ENCODE measurements around the gene MIDN. TPM values are rescaled to one million over a fixed set of nuclear protein-coding genes. Genes with fewer than 3 reads are reported as not detected.
"Not testable (repeated sequence)": the region's sequence is repeated elsewhere in the genome, so short reads cannot be mapped to it uniquely, and the experiment has no call there.

MIDN gene
- total RNA-seq, 1 experiment from 2014 or later: 5.8 TPM

GRCh38 chr19:1293782-1294604 lies 45.6 kb downstream of the MIDN start:
- in situ Hi-C loops (cut with HindIII; ENCODE audit: low pct_unique_long_range_greater_than_20kb, low sequenced_read_pairs): no loop called here
- no peak for DNase-seq (ENCODE audit: low read depth)

GRCh38 chr19:1294688-1295087 lies 46.3 kb downstream of the MIDN start:
- no peak for DNase-seq (ENCODE audit: low read depth)
- in situ Hi-C loops (cut with HindIII; ENCODE audit: low pct_unique_long_range_greater_than_20kb, low sequenced_read_pairs): no loop called here

DNA sequence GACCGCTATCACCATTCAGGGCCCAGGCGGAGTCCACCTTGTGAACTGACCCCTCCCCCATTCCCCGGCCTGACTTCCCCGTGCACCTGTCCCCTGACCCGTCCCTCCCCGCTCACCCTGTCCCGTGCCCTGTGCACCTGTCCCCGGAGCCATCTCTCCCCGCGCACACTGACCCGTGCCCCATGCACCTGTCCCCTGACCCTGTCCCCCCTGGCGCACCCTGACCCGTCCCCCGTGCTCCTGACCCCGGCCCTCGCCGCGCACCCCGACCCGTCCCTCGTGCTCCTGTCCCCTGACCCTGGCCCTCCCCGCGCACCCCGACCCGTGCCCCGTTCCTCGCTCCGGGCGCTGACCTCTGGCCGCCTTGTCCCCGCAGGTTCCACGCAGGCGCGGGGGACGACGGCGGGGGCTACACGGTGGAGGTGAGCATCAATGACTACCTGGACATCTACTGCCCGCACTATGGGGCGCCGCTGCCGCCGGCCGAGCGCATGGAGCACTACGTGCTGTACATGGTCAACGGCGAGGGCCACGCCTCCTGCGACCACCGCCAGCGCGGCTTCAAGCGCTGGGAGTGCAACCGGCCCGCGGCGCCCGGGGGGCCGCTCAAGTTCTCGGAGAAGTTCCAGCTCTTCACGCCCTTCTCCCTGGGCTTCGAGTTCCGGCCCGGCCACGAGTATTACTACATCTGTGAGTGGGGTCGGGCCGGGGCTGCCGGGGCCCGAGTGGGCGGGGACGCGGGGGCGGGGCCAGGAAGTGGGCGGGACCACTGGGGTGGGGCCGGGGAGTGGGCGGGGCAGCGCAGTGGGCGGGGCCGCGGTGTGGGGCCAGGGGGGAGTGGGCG lies 47.0 kb downstream of the MIDN start:
- no peak for DNase-seq (ENCODE audit: low read depth)
- in situ Hi-C loops (cut with HindIII; ENCODE audit: low pct_unique_long_range_greater_than_20kb, low sequenced_read_pairs): no loop called here

GRCh38 chr19:1296078-1296477 lies 47.7 kb downstream of the MIDN start:
- no peak for DNase-seq (ENCODE audit: low read depth)
- in situ Hi-C loops (cut with HindIII; ENCODE audit: low pct_unique_long_range_greater_than_20kb, low sequenced_read_pairs): no loop called here

- in situ Hi-C loops (cut with HindIII; ENCODE audit: low pct_unique_long_range_greater_than_20kb, low sequenced_read_pairs): no loop called here
- no peak for DNase-seq (ENCODE audit: low read depth)
Observed at GRCh38 chr19:1296575-1297271, 48.3 kb downstream of the MIDN start.

- in situ Hi-C loops (cut with HindIII; ENCODE audit: low pct_unique_long_range_greater_than_20kb, low sequenced_read_pairs): no loop called here
- no peak for DNase-seq (ENCODE audit: low read depth)
Observed at GRCh38 chr19:1298235-1298634, 49.9 kb downstream of the MIDN start.

GRCh38 chr19:1299801-1300200 lies 51.4 kb downstream of the MIDN start:
- in situ Hi-C loops (cut with HindIII; ENCODE audit: low pct_unique_long_range_greater_than_20kb, low sequenced_read_pairs): no loop called here

GRCh38 chr19:1300744-1301490 lies 52.5 kb downstream of the MIDN start:
- DNase-seq (ENCODE audit: low read depth): no peak
- in situ Hi-C loops (cut with HindIII; ENCODE audit: low pct_unique_long_range_greater_than_20kb, low sequenced_read_pairs): no loop called here

More at GRCh38 chr19:1299801-1300200, 51.4 kb downstream of the MIDN start:
- DNase-seq (ENCODE audit: low read depth): no peak

DNA sequence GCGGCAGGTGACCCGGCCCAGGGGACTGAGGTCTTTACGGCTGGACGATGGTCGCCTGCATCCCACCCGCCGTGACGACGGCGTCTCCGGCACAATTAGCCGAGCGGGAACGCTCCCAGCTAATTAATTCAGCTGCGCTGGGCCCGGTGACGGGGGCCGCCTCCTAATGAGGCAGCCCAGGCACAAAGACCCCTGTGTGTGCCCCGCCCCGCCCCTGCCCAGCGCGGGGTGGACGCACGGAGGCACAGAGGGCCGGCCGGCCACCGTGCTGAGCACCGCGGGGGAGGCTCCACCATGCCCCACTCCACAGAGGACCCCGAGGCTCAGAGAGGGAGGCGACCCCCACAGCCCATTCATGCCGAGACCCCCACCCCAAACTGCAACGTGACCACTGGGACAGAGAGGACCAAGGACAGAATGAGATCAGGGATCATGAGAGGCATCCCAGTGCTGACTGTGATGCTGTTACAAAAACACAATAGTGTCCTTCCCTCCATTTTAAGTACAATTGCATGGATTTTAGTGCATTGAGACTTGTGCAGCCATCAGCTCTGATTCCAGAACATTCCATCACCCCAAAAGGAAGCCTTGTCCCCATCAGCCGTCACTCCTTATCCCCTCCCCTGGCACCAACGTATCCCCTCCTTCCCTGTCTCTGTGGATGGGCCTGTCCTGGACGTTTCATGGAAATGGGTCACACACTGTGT lies 54.3 kb downstream of the MIDN start:
- in situ Hi-C loops (cut with HindIII; ENCODE audit: low pct_unique_long_range_greater_than_20kb, low sequenced_read_pairs): no loop called here
- DNase-seq (ENCODE audit: low read depth): no peak

- in situ Hi-C loops (cut with HindIII; ENCODE audit: low pct_unique_long_range_greater_than_20kb, low sequenced_read_pairs): no loop called here
- DNase-seq (ENCODE audit: low read depth): no peak
Observed at GRCh38 chr19:1304197-1304924, 56.0 kb downstream of the MIDN start.

- DNase-seq (ENCODE audit: low read depth); in situ Hi-C loops (cut with HindIII; ENCODE audit: low pct_unique_long_range_greater_than_20kb, low sequenced_read_pairs): not testable (repeated sequence)
Observed at GRCh38 chr19:1305354-1305753, 57.0 kb downstream of the MIDN start.

DNA sequence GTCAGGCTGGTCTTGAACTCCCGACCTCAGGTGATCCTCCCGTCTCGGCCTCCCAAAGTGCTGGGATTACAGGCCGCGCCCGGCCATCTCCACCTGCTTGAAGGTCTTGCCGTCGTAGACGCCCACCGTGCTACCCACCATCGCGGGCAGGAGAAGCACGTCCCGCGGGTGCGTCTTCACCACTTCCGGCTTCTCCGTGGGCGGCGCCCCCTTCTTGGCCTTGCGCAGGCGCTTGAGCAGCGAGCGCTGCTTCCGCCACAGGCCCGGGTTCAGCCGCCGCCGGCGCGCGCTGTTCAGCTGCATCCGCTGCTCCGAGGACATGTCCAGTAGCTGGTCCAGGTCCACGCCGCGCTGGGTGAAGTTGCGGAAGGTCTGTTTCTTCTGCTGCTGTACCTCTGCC lies 58.9 kb downstream of the MIDN start:
- no peak for DNase-seq (ENCODE audit: low read depth)
- in situ Hi-C loops (cut with HindIII; ENCODE audit: low pct_unique_long_range_greater_than_20kb, low sequenced_read_pairs): no loop called here

DNA sequence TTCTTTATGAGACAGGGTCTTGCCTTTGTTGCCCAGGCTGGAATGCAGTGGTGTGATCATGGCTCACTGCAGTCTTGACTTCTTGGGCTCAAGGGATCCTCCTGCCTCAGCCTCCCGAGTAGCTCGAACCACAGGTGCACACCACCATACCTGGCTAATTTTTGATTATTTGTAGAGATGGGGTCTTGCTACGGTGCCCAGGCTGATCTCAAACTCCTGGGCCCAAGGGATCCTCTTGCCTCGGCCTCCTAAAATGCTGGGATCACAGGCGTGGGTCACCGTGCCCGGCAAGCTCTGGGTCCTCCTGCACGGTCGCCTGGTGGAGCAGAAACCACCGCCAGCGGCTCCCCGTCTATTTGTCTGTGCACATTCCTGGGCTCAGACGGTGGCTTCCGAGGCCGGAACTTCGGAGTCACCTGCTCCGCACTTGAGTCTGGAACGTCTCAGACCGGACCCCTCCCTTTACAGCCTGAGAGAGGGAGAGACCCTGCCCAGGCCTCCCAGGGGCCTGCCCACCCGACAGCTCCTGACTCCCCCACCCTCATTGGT lies 59.4 kb downstream of the MIDN start:
- in situ Hi-C loops (cut with HindIII; ENCODE audit: low pct_unique_long_range_greater_than_20kb, low sequenced_read_pairs): no loop called here
- DNase-seq (ENCODE audit: low read depth): no peak

DNA sequence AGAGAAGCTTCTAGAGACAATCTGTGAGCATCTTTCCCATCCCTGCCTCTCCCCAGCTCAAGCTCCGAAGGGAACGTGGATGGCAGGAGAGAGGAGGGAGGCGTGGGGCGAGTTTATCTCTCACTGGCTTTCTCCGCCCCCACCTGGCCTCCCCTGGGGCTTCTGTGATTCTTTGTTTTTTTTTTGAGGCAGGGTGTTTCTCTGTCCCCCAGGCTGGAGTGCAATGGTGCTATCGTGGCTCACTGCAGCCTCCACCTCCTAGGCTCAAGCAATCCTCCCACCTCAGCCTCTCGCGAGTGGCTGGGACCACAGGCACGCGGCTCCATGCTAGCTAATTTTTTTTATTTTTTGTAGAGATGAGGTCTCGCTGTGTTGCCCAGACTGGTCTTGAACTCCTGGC lies 60.3 kb downstream of the MIDN start:
- in situ Hi-C loops (cut with HindIII; ENCODE audit: low pct_unique_long_range_greater_than_20kb, low sequenced_read_pairs): no loop called here

More for the DNA sequence above, 60.3 kb downstream of the MIDN start:
- DNase-seq (ENCODE audit: low read depth): no peak

Measured in Caki2 (cell line).